ENCODE measurements around the gene MCRIP1.

- no peak for TF ChIP-seq TCF12 (IDR thresholded peaks at IDR 0.05)
- no peak for TF ChIP-seq TCF12 (CRISPR knock-in tag; IDR thresholded peaks at IDR 0.05)
- TF ChIP-seq ESRRA (CRISPR knock-in tag; IDR thresholded peaks at IDR 0.05; ENCODE audit: low read depth) = no peak
- no peak for TF ChIP-seq ZNF547 (CRISPR knock-in tag; IDR thresholded peaks at IDR 0.05)
Observed at GRCh38 chr17:81870981-81871386, 37.9 kb upstream of the MCRIP1 start, which contains the start of gene ARHGDIA.
